ENCODE measurements around the gene LIN37. TPM values are rescaled to one million over a fixed set of nuclear protein-coding genes. Genes with fewer than 3 reads are reported as not detected.
A peak's percentile ranks its signal among the peaks of the same experiment; 100 is the strongest.

The LIN37 gene, protein sequence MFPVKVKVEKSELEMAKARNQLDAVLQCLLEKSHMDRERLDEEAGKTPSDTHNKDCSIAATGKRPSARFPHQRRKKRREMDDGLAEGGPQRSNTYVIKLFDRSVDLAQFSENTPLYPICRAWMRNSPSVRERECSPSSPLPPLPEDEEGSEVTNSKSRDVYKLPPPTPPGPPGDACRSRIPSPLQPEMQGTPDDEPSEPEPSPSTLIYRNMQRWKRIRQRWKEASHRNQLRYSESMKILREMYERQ
- total RNA-seq (10 to 100 TPM; 12.6 to 13.6 TPM), total RNA-seq (2.9 to 7.0 reads per million in 2 donors)

DNA sequence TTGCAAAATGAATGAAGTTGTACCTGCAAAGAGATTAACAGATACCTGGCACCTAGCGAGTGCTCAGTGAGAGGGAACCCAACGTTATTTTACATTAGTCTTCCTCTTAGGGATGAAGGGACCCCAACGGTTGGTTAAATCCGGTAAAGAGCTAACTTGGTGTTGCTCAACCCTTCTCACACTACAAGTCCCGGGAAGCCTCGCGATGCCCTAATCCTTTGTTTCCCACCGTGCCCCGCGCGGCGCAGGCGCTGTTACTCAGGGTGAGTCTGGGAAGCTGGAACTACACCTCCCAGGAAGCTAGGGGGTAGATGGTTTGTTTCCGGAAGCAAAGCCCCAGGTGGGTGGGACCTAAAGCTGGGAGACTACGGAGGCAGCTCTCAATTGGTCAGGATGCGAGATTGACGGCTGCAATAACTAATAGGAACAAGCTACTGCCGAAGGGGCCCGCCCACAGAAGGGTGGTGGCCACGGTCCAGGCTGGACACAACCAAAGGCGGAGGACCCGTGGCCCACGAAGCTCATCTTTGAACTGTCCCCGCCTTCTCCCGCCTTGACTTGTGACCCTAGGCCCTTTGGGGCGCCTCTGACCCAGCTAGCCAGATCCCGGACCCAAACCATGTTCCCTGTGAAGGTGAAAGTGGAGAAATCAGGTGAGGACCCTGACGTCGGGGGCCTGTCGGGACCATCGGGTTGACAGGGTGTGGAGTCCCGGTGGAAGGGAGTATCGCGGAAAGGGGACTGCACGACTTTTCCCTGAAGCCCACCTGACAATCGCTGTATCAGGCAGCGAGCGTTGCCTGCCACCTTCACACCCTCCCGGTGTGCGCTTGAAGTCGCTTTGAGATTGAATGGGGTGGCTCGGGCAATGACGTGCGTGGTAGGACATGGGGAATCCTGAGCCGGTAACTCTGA is at the start of gene LIN37:
TSS of gene LIN37 (plus strand) at position 471 of the 915 bp plus-strand sequence. CDS start at position 620, 149 bp downstream.
- Mint-ChIP-seq H3K27ac (peak within 1 kb of the TSS; percentile 90), H3K4me1 (peaks cover 40% of the 10 kb centered on the region), H3K4me3 (peak within 1 kb of the TSS; percentile 96), H3K27me3 (no peaks in the 10 kb centered on the region), H3K36me3 (ENCODE audit: low read depth) (peaks cover 2% of the 10 kb centered on the region)
- H3K9me3 ChIP-seq (ENCODE audit: control insufficient read depth, low read length, poor library complexity, severe bottlenecking): no peaks in the 10 kb centered on the region
- DNase-seq (peak; percentile 92 to 96 (median 96)), ATAC-seq (peak; percentile 76)

DNA sequence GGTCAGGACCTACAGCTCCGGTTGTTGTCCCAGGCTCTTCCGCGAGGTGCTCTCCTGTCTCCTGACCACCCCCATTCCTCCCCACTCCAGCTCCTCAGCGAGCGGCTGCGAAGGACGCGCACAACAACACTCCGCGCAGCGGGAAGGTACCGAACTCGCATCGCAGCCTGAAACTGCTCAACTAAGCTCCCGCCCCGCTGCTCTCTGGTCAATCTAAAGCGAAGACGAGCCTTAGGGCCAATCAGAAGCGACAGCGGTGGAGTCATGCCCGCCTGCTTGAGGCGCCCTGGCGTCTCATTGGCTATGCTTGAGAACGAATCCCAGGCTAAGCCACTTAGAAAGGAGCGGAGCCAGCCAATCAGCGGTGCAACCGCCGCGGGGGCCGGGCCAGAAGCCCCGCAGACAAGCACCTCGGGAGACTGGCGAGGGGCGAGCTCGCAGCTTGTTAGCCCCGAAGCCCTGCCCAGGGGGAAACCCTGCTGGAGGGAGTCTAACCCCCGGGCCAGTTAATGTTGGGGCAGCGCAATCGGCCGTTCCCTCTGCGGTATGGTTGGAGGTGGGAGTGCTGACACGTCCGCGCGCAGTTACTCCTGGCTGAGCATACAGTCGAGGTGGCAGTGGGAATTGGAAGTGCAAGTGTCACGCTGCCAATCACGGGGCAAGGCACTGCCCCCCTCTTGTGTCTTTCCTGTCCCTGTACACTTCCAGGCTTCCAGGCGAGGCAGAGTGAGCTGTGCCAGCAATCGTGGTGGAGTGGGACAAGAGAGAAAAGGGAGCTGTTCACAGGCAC is 46.0 kb upstream of the LIN37 start:
- peaks cover 6% of the 10 kb centered on the region for H3K4me1 Mint-ChIP-seq
- H3K27ac Mint-ChIP-seq: peak overlapping the region; percentile 95
- no peaks in the 10 kb centered on the region for H3K36me3 Mint-ChIP-seq (ENCODE audit: low read depth)
- peaks cover 6% of the 10 kb centered on the region for H3K27me3 Mint-ChIP-seq
- DNase-seq (peak; percentile 83 to 89 (median 83)), ATAC-seq (peak; percentile 100)
- no peaks in the 10 kb centered on the region for H3K9me3 ChIP-seq (ENCODE audit: control insufficient read depth, low read length, poor library complexity, severe bottlenecking)
- H3K4me3 Mint-ChIP-seq: peak overlapping the region; percentile 97

DNA sequence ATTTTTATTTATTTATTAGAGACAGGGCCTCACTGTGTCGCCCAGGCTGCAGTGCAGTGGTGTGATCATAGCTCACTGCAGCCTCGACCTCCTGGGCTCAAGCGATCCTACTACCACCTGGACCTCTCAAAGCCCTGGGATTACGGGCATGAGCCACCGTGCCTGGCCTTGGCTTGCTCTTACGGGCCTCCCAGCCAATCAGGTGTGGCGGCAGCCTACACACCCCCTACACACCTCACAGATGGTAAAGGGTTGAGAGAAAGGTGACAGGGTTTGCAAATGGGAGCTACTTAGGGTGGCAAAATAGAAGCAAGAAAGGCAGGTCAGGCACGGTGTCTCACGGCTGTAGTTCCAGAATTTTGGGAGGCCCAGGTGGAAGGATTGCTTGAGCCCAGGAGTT is 45.0 kb upstream of the LIN37 start:
- DNase-seq: no peak
- ATAC-seq: no peak
- peaks cover 6% of the 10 kb centered on the region for H3K4me1 Mint-ChIP-seq
- no peak overlapping the region for H3K27ac Mint-ChIP-seq
- H3K9me3 ChIP-seq (ENCODE audit: control insufficient read depth, low read length, poor library complexity, severe bottlenecking): no peaks in the 10 kb centered on the region
- H3K27me3 Mint-ChIP-seq: peaks cover 6% of the 10 kb centered on the region
- peak overlapping the region; percentile 97 for H3K4me3 Mint-ChIP-seq
- H3K36me3 Mint-ChIP-seq (ENCODE audit: low read depth): no peaks in the 10 kb centered on the region

DNA sequence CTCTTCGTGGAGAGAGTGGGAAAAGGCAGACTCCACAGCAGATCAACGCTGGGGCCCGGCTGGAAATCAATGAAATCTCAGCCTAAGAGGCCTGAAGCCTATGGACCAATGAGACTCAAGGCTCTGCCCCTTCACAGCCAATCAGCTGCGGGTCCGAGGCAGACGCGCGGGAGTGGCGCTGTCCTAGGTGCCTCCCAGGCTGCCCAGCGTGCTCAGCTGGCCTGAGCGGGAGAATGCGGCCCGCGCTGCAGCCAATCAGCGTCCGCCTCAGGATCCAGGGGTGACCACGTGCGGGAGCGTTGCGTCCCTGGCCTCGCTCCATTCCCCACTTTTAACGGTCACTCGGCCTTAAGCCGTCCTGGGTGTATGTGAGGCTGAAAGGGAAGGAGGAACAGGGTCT is 44.2 kb upstream of the LIN37 start, which contains the start of gene ZBTB32:
TSS of gene ZBTB32 (plus strand) at position 341 of the 400 bp plus-strand sequence. CDS start 10,069 bp downstream, outside the sequence.
- DNase-seq (no peak), ATAC-seq (no peak)
- no peak within 1 kb of the TSS for H3K4me3 Mint-ChIP-seq
- peaks cover 6% of the 10 kb centered on the region for H3K27me3 Mint-ChIP-seq
- H3K27ac Mint-ChIP-seq: no peak within 1 kb of the TSS
- no peaks in the 10 kb centered on the region for H3K9me3 ChIP-seq (ENCODE audit: control insufficient read depth, low read length, poor library complexity, severe bottlenecking)
- no peaks in the 10 kb centered on the region for H3K36me3 Mint-ChIP-seq (ENCODE audit: low read depth)
- peaks cover 6% of the 10 kb centered on the region for H3K4me1 Mint-ChIP-seq

DNA sequence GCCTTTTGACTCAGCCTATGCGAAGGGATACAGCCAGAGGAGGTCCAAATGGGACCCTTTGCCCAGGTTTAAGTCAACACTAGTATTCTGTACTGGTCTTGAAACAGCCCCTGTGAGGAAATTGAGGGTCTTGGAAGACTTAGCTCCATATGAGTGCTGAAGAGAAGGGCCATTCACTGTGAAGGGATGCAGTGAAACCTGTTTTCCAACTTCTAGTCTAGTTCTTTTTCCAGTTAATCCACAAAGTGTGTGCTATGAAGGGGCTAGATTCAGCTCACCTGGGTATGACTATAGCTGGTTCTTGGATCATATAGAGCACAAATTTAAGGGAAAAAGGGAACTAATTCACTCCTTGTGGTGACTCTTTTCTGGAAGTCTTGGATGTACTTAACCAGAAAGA is 40.0 kb upstream of the LIN37 start:
- no peak for DNase-seq
- H3K9me3 ChIP-seq (ENCODE audit: control insufficient read depth, low read length, poor library complexity, severe bottlenecking): no peaks in the 10 kb centered on the region
- ATAC-seq: no peak
- Mint-ChIP-seq H3K4me1 (peaks cover 17% of the 10 kb centered on the region), H3K27ac (no peak overlapping the region), H3K36me3 (ENCODE audit: low read depth) (no peaks in the 10 kb centered on the region), H3K4me3 (no peak overlapping the region), H3K27me3 (no peaks in the 10 kb centered on the region)

DNA sequence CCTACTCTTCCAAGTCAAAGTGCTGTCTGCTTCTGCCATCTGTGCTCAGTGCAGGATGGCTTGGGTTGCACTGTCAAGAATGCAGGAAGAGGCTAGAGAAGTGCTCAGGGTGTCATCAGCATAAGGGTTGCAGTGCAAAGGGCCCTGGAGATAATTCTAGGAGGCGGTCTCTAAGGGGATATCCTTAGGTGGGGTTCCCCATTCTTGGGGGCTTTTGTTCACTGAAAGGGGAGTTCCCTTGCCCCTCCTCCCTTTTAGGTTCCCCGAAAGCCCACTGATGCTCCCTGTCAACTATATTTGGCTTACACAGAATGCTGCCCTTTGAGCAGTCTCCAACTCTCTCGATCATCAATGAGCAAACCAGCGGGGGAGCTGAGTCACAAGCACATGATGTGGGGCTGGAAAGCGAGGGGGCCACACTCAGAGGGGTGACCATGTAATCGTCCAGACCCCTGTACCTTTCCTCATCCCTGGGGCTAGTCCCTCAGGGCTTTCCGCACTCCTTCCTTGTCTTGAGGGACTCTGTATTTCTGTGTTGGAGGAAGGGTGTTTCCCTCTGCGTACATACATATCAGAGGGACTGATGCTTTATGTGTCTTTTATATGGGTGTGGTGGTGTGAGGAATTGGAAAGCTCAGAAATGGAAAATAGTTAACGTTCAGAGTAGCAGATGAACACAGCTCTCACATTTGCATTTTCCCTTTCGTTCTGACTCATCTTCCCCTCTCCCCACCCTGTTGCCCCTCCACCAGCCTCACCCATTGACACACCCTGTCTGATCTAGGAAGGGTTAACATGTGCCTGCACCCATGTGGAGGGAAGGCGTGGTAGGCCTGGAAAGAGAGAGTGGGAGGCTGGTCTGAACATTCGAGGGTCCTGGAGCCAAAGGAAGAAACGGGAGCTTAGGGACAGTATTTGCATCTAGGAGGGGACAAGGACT is 37.3 kb upstream of the LIN37 start:
- Mint-ChIP-seq H3K27me3 (no peaks in the 10 kb centered on the region), H3K4me3 (peak overlapping the region; percentile 75), H3K36me3 (ENCODE audit: low read depth) (no peaks in the 10 kb centered on the region), H3K27ac (peak overlapping the region; percentile 94), H3K4me1 (peaks cover 36% of the 10 kb centered on the region)
- no peak for DNase-seq
- ATAC-seq: peak; percentile 38
- H3K9me3 ChIP-seq (ENCODE audit: control insufficient read depth, low read length, poor library complexity, severe bottlenecking): no peaks in the 10 kb centered on the region

DNA sequence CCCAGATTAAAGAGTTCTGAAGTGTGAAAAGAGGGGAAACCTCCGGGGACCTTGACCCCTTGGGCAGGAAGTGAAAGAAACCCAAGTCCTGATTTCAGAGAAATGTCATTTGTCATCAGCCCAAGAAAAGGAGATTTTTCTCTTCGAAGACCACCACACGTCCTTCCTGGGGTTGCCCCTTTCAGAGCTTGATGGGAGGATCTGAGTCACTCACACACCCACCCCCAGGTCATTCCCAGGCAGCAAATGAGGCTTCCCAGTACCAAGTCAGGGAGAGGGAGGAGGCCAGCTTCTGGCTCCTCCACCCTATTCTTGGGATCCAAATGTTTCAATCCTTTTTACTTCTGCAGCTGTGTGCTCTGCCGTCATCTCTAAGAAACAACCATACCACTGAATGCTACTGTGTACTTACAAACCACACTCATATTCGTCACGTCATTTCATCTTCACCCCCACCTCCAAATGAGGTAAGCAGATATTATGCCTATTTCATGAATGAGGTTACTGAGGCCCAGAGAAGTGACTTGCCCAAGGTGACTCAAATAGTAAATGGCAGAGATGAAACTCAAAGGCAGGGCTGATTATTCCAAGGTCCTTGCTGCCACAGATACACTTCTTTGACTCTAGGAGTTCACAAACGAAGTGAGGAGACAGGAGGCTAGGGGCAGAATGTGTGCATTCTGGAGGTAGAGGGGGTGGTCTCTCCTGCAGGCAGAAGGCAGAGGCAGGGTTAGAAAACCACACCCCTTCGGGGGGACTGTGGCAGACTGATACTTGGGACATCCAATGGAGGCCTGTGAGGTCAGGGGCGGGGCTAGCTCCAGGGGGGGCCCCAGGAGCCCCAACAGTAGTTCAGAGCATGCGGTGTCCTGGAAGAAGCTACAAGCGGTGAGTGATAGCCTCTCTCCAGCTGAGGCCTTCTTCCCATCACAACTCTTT is 35.5 kb upstream of the LIN37 start:
- DNase-seq (no peak), ATAC-seq (peak; percentile 21)
- no peaks in the 10 kb centered on the region for H3K9me3 ChIP-seq (ENCODE audit: control insufficient read depth, low read length, poor library complexity, severe bottlenecking)
- Mint-ChIP-seq H3K27me3 (no peaks in the 10 kb centered on the region), H3K27ac (peak overlapping the region; percentile 94), H3K4me1 (peaks cover 44% of the 10 kb centered on the region), H3K36me3 (ENCODE audit: low read depth) (no peaks in the 10 kb centered on the region), H3K4me3 (peak overlapping the region; percentile 73)

DNA sequence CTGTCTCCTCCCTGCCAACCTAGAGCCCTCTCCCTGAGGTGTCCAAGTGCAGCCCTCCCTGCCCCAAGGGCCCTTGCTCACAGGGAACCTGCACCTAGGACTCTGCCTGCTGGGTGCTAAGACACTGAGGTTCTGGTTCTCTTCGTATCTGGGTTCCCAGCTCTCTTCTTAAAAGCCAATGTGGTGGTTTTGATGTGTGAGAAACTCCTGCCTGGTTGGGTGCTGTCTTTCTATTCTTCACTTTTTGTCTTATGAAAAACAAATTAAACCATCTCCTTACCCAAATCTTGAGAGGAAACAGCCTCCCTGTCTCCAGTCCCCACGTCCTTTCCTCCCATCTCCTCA is 34.9 kb upstream of the LIN37 start:
- no peak for ATAC-seq

DNA sequence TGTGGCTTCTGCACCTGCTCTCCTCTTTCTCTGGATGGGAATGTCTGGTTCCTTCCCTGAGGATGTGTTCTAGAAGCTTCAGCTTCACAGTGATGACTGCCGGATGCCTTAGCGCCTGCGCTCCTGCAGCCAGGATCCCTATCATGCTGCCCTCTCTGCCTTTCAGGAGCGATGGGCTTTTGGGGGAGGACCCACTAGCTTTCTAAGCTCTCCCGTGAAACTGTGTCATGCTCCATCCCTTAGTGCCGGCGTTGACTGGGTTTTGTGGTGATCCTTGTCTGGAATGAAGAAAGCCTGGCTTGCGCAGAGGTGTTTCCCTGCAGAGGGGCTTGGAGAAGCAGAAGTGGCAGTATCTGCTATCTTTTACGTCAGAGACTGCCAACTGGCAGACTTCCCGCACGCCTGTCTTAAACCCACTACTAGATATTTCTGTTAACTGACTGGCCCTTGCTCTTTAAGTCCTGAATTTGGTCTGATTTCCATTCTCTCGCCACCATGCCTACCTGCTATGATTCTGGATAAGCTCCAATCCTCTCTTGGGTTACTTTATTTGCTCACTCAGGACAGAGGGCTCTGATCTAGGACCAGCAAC is 34.4 kb upstream of the LIN37 start:
- DNase-seq (no peak), ATAC-seq (no peak)
- peak overlapping the region; percentile 94 for H3K27ac Mint-ChIP-seq
- peaks cover 46% of the 10 kb centered on the region for H3K4me1 Mint-ChIP-seq
- no peaks in the 10 kb centered on the region for H3K27me3 Mint-ChIP-seq
- H3K36me3 Mint-ChIP-seq (ENCODE audit: low read depth): no peaks in the 10 kb centered on the region
- H3K4me3 Mint-ChIP-seq: peak overlapping the region; percentile 78
- no peaks in the 10 kb centered on the region for H3K9me3 ChIP-seq (ENCODE audit: control insufficient read depth, low read length, poor library complexity, severe bottlenecking)

More for the DNA sequence above, 34.9 kb upstream of the LIN37 start:
- Mint-ChIP-seq H3K4me3 (peak overlapping the region; percentile 78), H3K4me1 (peaks cover 44% of the 10 kb centered on the region), H3K27me3 (no peaks in the 10 kb centered on the region), H3K27ac (peak overlapping the region; percentile 94), H3K36me3 (ENCODE audit: low read depth) (no peaks in the 10 kb centered on the region)
- DNase-seq: no peak
- H3K9me3 ChIP-seq (ENCODE audit: control insufficient read depth, low read length, poor library complexity, severe bottlenecking): no peaks in the 10 kb centered on the region

DNA sequence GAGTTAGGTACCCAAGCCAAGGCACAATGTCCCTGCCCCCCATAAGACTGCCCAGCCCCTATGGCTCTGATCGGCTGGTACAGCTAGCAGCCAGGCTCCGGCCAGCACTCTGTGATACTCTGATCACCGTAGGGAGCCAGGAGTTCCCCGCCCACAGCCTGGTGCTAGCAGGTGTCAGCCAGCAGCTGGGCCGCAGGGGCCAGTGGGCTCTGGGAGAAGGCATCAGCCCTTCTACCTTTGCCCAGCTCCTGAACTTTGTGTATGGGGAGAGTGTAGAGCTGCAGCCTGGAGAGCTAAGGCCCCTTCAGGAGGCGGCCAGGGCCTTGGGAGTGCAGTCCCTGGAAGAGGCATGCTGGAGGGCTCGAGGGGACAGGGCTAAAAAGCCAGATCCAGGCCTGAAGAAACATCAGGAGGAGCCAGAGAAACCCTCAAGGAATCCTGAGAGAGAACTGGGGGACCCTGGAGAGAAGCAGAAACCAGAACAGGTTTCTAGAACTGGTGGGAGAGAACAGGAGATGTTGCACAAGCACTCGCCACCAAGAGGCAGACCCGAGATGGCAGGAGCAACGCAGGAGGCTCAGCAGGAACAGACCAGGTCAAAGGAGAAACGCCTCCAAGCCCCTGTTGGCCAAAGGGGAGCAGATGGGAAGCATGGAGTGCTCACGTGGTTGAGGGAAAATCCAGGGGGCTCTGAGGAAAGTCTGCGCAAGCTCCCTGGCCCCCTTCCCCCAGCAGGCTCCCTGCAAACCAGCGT is 33.6 kb upstream of the LIN37 start:
- H3K4me1 Mint-ChIP-seq: peaks cover 52% of the 10 kb centered on the region
- H3K36me3 Mint-ChIP-seq (ENCODE audit: low read depth): no peaks in the 10 kb centered on the region
- ATAC-seq (no peak), DNase-seq (no peak)
- H3K27ac Mint-ChIP-seq: peak overlapping the region; percentile 94
- H3K27me3 Mint-ChIP-seq: no peaks in the 10 kb centered on the region
- H3K9me3 ChIP-seq (ENCODE audit: control insufficient read depth, low read length, poor library complexity, severe bottlenecking): no peaks in the 10 kb centered on the region
- H3K4me3 Mint-ChIP-seq: peak overlapping the region; percentile 78
